ENCODE data around the gene CCNJL.

GRCh38 chr5:160250826-160251225 is 61.5 kb downstream of the CCNJL start:
- no peak for TF ChIP-seq POLR2A (IDR thresholded peaks at IDR 0.05; ENCODE audit: low read depth, low read length)
- TF ChIP-seq TAF1 (IDR thresholded peaks at IDR 0.05; ENCODE audit: low read depth, low read length), result no peak
- TF ChIP-seq POLR2AphosphoS5 (IDR thresholded peaks at IDR 0.05; ENCODE audit: low read depth, low read length), result no peak
- TF ChIP-seq SPI1 (IDR thresholded peaks at IDR 0.05; ENCODE audit: low read depth, low read length), result no peak
